Neutrophil (primary cell): ENCODE data around the gene PRKCE.

Experiments used
- H3K27ac ChIP-seq: fragments of 200-600 bp; sonication (generic); 2 replicates; pipeline ENCODE4 v1.5.1; 2016; ENCODE audit warnings: mild to moderate bottlenecking, moderate library complexity
- H3K27me3 ChIP-seq: fragments of 200-600 bp; sonication (generic); 2 replicates; pipeline ENCODE4 v1.6.0; 2016; ENCODE audit warnings: mild to moderate bottlenecking
- H3K36me3 ChIP-seq: fragments of 200-600 bp; sonication (generic); 2 replicates; pipeline ENCODE4 v1.5.1; 2017
- H3K4me1 ChIP-seq, 2 experiments: fragments of 200-600 bp in 1 of 2; sonication (generic) in 1 of 2; 1 replicate in 1 of 2; 2 replicates in 1 of 2; pipeline versions ENCODE4 v1.5.1 to v1.6.1; 2013 to 2016; ENCODE audit warnings: low read depth in 1 of 2, low read length in 1 of 2, mild to moderate bottlenecking in 1 of 2, moderate library complexity in 1 of 2; ENCODE audit not compliant: control insufficient read depth in 1 of 2, insufficient read depth in 1 of 2
- H3K4me3 ChIP-seq, 2 experiments: fragments of 200-600 bp in 1 of 2; sonication (generic) in 1 of 2; 1 replicate in 1 of 2; 2 replicates in 1 of 2; pipeline ENCODE4 v1.5.1; 2013 to 2016; ENCODE audit warnings: low read depth in 1 of 2, low read length in 1 of 2, mild to moderate bottlenecking in 1 of 2, moderate library complexity in 1 of 2
- H3K9me3 ChIP-seq: fragments of 200-600 bp; sonication (generic); 2 replicates; pipeline ENCODE4 v1.5.1; 2016
- CTCF ChIP-seq: fragments of 200-600 bp; sonication (generic); IDR thresholded peaks from 2 replicates; pipeline ENCODE4 v1.5.1; 2016; ENCODE audit warnings: antibody characterized with exemption

PRKCE gene

GRCh38 chr2:46073540-46074046 is 422.1 kb downstream of the PRKCE start:
- Histone ChIP-seq H3K27ac (no peak overlapping the region), H3K36me3 (no peaks in the 10 kb centered on the region), H3K4me3 (no peak overlapping the region), H3K27me3 (no peaks in the 10 kb centered on the region), H3K9me3 (no peaks in the 10 kb centered on the region), H3K4me1 (no peaks in the 10 kb centered on the region)
- no peak for TF ChIP-seq CTCF

- Histone ChIP-seq H3K36me3 (no peaks in the 10 kb centered on the region), H3K27me3 (no peaks in the 10 kb centered on the region), H3K27ac (no peak overlapping the region), H3K9me3 (no peaks in the 10 kb centered on the region), H3K4me1 (no peaks in the 10 kb centered on the region), H3K4me3 (no peak overlapping the region)
- TF ChIP-seq CTCF: no peak
These were observed 423.0 kb downstream of the PRKCE start for GRCh38 chr2:46074501-46074900.

GRCh38 chr2:46075848-46076247 is 424.4 kb downstream of the PRKCE start:
- Histone ChIP-seq H3K9me3 (no peaks in the 10 kb centered on the region), H3K27me3 (no peaks in the 10 kb centered on the region), H3K36me3 (no peaks in the 10 kb centered on the region), H3K4me1 (no peaks in the 10 kb centered on the region), H3K4me3 (no peak overlapping the region), H3K27ac (no peak overlapping the region)
- TF ChIP-seq CTCF: no peak

- Histone ChIP-seq H3K4me3 (no peak overlapping the region), H3K36me3 (no peaks in the 10 kb centered on the region), H3K27ac (no peak overlapping the region), H3K4me1 (peaks cover 2% of the 10 kb centered on the region in 2 experiments), H3K9me3 (no peaks in the 10 kb centered on the region), H3K27me3 (no peaks in the 10 kb centered on the region)
- TF ChIP-seq CTCF: no peak
These were observed 424.8 kb downstream of the PRKCE start for GRCh38 chr2:46076251-46076650.

GRCh38 chr2:46076875-46077274 is 425.4 kb downstream of the PRKCE start:
- Histone ChIP-seq H3K9me3 (no peaks in the 10 kb centered on the region), H3K4me3 (no peak overlapping the region), H3K27me3 (no peaks in the 10 kb centered on the region), H3K27ac (no peak overlapping the region), H3K36me3 (no peaks in the 10 kb centered on the region), H3K4me1 (peaks cover 8% of the 10 kb centered on the region in 2 experiments)
- TF ChIP-seq CTCF: no peak
